ENCODE data around the gene GLI2. TPM values are rescaled to one million over a fixed set of nuclear protein-coding genes. Genes with fewer than 3 reads are reported as not detected.

Gene GLI2
- 4.1 and 4.9 TPM in 2 replicates for total RNA-seq

DNA sequence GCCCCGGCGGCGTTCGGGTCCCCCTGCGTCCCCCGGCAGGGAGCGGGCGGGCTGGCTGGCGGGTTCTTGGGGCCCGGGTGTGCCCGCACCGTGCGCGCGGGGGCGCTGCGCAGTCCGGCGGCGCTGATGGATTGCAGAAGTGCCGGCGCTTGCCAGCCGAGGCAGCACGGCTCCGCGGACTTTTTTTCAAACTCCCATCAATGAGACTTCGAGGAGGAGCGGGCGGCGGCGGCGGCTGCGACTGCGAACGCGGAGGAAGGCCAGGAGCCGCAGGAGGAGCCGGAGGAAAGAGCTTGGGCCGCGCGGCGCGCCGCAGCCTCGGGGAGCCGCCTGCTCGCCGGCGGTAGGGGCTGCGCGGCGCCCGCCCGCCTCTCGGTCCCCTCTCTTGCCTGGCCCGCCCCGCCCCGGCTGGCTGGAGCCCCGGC is at the start of gene GLI2:
Gene GLI2 (plus strand): TSS at position 123 of the 425 bp plus-strand sequence. CDS start 61,453 bp downstream, outside the sequence.

Data from myometrial cell (primary cell).